ENCODE results near the gene NAA25. TPM values are rescaled to one million over a fixed set of nuclear protein-coding genes. Genes with fewer than 3 reads are reported as not detected.

Gene NAA25
- total RNA-seq, 1 donor from 2014 or later, result 1.9 TPM

DNA sequence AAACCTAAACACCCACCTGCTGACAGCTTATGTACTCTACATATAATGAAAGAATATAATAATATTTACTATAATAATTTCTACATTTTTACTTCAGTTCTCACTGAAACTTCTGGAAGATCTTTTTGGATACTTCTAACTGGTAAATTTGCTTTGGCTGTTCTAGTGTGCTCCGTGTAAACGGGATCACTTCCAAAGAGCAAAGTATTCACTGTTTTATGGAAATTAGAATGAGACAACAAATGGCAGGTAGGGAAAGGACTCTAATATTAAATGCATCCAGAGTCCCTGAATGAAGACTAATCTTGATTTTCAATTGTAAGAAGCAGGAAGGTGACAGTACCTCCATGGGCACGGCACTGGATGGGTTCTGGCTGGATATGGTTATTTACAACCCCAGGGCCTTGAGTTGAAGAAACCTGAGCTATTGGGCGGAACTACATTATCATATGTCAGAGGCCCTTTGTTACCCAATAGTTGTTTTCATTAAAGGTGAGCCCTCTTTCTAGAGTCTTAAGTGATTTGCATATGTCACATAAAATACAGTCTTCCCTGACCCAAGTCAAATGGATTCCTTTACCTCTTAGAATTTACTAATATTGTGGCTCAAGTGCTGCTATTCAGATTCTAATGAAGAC lies 84.7 kb downstream of the NAA25 start:
- no peak for DNase-seq (ENCODE audit: low spot score in 2 of 2)
- no peaks in the 10 kb centered on the region for H3K4me1 ChIP-seq
- H3K27ac ChIP-seq, result no peak overlapping the region
- H3K36me3 ChIP-seq, result peaks cover 30 to 51% of the 10 kb centered on the region in 2 donors
- no peak overlapping the region for H3K4me3 ChIP-seq
- no peaks in the 10 kb centered on the region for H3K27me3 ChIP-seq
- intact Hi-C loops (cut with DNase I), result no loop called here
- TF ChIP-seq, protein P1, sequence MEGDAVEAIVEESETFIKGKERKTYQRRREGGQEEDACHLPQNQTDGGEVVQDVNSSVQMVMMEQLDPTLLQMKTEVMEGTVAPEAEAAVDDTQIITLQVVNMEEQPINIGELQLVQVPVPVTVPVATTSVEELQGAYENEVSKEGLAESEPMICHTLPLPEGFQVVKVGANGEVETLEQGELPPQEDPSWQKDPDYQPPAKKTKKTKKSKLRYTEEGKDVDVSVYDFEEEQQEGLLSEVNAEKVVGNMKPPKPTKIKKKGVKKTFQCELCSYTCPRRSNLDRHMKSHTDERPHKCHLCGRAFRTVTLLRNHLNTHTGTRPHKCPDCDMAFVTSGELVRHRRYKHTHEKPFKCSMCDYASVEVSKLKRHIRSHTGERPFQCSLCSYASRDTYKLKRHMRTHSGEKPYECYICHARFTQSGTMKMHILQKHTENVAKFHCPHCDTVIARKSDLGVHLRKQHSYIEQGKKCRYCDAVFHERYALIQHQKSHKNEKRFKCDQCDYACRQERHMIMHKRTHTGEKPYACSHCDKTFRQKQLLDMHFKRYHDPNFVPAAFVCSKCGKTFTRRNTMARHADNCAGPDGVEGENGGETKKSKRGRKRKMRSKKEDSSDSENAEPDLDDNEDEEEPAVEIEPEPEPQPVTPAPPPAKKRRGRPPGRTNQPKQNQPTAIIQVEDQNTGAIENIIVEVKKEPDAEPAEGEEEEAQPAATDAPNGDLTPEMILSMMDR (IDR thresholded peaks at IDR 0.05), result no peak
- H3K9me3 ChIP-seq, result no peaks in the 10 kb centered on the region

DNA sequence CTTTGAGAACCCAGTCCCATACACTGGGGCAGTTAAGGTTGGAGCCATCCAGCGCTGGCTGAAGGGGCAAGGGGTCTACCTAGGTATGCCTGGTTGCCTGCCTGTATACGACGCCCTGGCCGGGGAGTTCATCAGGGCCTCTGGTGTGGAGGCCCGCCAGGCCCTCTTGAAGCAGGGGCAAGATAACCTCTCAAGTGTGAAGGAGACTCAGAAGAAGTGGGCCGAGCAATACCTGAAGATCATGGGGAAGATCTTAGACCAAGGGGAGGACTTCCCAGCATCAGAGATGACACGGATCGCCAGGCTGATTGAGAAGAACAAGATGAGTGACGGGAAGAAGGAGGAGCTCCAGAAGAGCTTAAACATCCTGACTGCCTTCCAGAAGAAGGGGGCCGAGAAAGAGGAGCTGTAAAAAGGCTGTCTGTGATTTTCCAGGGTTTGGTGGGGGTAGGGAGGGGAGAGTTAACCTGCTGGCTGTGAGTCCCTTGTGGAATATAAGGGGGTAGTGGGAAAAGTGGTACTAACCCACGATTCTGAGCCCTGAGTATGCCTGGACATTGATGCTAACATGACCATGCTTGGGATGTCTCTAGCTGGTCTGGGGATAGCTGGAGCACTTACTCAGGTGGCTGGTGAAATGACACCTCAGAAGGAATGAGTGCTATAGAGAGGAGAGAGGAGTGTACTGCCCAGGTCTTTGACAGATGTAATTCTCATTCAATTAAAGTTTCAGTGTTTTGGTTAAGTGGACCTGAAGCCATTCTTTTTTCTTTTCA lies 86.2 kb downstream of the NAA25 start:
- H3K27me3 ChIP-seq, result no peaks in the 10 kb centered on the region
- TF ChIP-seq, protein P1 (IDR thresholded peaks at IDR 0.05), result no peak
- intact Hi-C loops (cut with DNase I), result no loop called here
- DNase-seq (ENCODE audit: low spot score in 2 of 2), result no peak
- no peaks in the 10 kb centered on the region for H3K4me1 ChIP-seq
- H3K9me3 ChIP-seq, result no peaks in the 10 kb centered on the region
- H3K27ac ChIP-seq, result no peak overlapping the region
- H3K36me3 ChIP-seq, result peaks cover 28 to 40% of the 10 kb centered on the region in 2 donors
- H3K4me3 ChIP-seq, result no peak overlapping the region

DNA sequence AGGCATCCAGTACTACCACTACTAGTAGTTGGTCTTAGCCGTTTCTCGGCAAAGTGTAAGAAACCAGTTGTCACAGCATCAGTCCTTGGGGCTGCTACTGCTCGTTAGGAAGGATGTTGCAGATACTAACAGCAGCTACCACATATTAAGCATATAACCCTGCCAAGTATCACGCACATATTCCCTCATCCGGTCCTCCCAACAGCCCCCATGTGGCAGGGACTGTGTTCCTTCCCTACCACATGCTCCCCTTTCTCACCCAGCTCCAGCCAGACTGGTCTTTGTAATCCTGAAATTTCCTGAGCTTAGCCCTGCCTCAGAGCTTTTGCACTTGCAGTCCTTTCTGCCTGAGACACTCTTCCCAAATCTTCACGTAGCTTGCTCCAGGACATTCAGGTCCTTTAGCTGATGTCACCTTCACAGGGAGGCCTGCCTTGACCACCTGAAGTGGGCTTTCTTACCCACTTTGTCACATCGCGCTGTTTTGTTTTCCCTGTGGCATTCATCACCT lies 87.6 kb downstream of the NAA25 start:
- no peaks in the 10 kb centered on the region for H3K9me3 ChIP-seq
- H3K36me3 ChIP-seq, result peaks cover 28 to 40% of the 10 kb centered on the region in 2 donors
- no peaks in the 10 kb centered on the region for H3K27me3 ChIP-seq
- intact Hi-C loops (cut with DNase I), result no loop called here
- H3K4me3 ChIP-seq, result no peak overlapping the region
- TF ChIP-seq, protein P1 (IDR thresholded peaks at IDR 0.05), result no peak
- H3K27ac ChIP-seq, result no peak overlapping the region
- DNase-seq (ENCODE audit: low spot score in 2 of 2), result no peak
- no peaks in the 10 kb centered on the region for H3K4me1 ChIP-seq

DNA sequence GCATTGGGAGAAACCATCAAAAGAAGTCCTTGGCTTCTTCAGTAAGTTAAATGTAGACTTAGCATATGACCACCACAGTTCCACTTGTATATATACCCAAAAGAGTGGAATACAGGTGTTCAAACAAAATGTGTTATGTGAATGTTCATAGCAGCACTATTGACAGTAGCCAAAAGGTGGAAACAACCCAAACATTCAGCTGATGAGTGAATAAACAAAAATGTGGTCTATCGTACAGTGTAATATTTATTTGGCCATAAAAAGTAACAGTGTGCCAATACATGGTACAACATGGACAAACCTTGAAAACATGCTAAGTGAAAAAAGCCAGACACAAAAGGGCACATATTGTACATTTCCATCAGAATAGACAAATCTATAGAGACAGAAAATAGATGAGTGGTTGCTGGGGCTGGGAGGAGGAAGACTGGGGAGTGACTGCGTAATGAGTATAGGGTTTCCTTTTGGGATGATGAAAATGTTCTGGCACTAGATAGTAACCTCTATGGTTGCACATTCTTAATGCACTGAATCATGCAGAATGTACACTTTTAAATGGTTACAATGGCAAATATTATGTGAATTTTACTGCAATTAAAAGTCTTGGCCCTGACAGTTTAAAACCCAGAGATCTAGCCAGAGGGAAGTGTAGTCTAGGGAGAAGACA lies 89.9 kb downstream of the NAA25 start:
- Histone ChIP-seq H3K9me3 (no peaks in the 10 kb centered on the region), H3K4me3 (no peak overlapping the region), H3K36me3 (peaks cover 20 to 34% of the 10 kb centered on the region in 2 donors), H3K27ac (no peak overlapping the region), H3K4me1 (peaks cover 0 to 8% of the 10 kb centered on the region in 2 donors), H3K27me3 (no peaks in the 10 kb centered on the region)
- intact Hi-C loops (cut with DNase I), result loop anchor here (10.0 kb wide), 1 partner anchor 366 kb away; the partner anchor contains the start of gene HECTD4
- TF ChIP-seq, protein P1 (IDR thresholded peaks at IDR 0.05), result no peak
- DNase-seq (ENCODE audit: low spot score in 2 of 2), result no peak

DNA sequence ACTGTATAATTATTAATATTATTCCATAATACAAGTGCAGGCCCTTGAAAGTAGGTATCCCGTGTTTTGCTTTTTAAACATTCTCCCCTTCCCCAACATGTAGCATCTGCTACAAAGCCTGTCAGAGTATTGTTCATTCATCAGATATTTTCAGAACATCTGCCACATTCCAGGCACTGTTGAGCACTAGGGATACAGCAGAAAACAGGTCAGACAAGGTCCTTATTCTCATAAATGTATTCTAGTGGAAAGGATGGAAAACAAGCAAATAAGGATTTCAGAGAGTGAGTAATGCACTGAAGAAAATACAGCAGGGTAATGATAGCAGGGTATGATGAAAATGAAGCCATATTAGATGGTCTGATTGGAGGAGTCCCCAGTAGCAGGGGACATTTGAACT lies 91.5 kb downstream of the NAA25 start:
- Histone ChIP-seq H3K27me3 (no peaks in the 10 kb centered on the region), H3K4me3 (no peak overlapping the region), H3K4me1 (peaks cover 3 to 10% of the 10 kb centered on the region in 2 donors), H3K27ac (no peak overlapping the region), H3K9me3 (no peaks in the 10 kb centered on the region), H3K36me3 (peaks cover 8 to 22% of the 10 kb centered on the region in 2 donors)
- DNase-seq (ENCODE audit: low spot score in 2 of 2), result no peak
- intact Hi-C loops (cut with DNase I), result loop anchor here (10.0 kb wide), 1 partner anchor 368 kb away; the partner anchor contains the start of gene HECTD4
- TF ChIP-seq, protein P1 (IDR thresholded peaks at IDR 0.05), result no peak
